Trophoblast cell (in vitro differentiated cells and primary cell): ENCODE measurements around the gene CPSF4.

Experiments
- DNase-seq, 2 donors: peaks; one replicate each; pipeline ENCODE4 v3.0.0-alpha.2; 2016
- H2AFZ ChIP-seq: 2 replicates; pipeline ENCODE4 v1.6.1; 2013; ENCODE audit warnings: low read length, moderate library complexity, mild to moderate bottlenecking; ENCODE audit not compliant: insufficient read depth, poor library complexity
- H2AK5ac ChIP-seq: 2 replicates; pipeline ENCODE4 v1.6.1; 2013; ENCODE audit warnings: mild to moderate bottlenecking, low read length
- H2BK120ac ChIP-seq: 2 replicates; pipeline ENCODE4 v1.6.1; 2013; ENCODE audit warnings: low read length, mild to moderate bottlenecking, moderate library complexity; ENCODE audit not compliant: insufficient read depth, poor library complexity
- H2BK12ac ChIP-seq: 2 replicates; pipeline ENCODE4 v1.6.1; 2013; ENCODE audit warnings: mild to moderate bottlenecking, low read length, moderate library complexity
- H2BK5ac ChIP-seq: 2 replicates; pipeline ENCODE4 v1.6.1; 2013; ENCODE audit warnings: low read length, low read depth, moderate library complexity, mild to moderate bottlenecking; ENCODE audit not compliant: poor library complexity
- H3K14ac ChIP-seq: 2 replicates; pipeline ENCODE4 v1.6.1; 2013; ENCODE audit warnings: mild to moderate bottlenecking, low read length
- H3K18ac ChIP-seq: 2 replicates; pipeline ENCODE4 v1.6.1; 2013; ENCODE audit warnings: mild to moderate bottlenecking, low read length
- H3K23ac ChIP-seq: 2 replicates; pipeline ENCODE4 v1.6.1; 2013; ENCODE audit warnings: low read length
- H3K27ac ChIP-seq: 2 replicates; pipeline ENCODE4 v1.5.1; 2013; ENCODE audit warnings: low read depth, mild to moderate bottlenecking, inconsistent platforms, low read length, moderate library complexity
- H3K27me3 ChIP-seq: 2 replicates; pipeline ENCODE4 v1.6.1; 2013; ENCODE audit warnings: inconsistent platforms, mild to moderate bottlenecking, low read length, moderate library complexity; ENCODE audit not compliant: insufficient read depth
- H3K36me3 ChIP-seq, 2 experiments: 1 replicate in 1 of 2; 2 replicates in 1 of 2; pipeline ENCODE4 v1.6.1; 2013; ENCODE audit warnings: low read length in 2 of 2, mild to moderate bottlenecking in 2 of 2, moderate library complexity in 1 of 2; ENCODE audit not compliant: insufficient read depth in 2 of 2, control insufficient read depth in 1 of 2
- H3K4ac ChIP-seq: 2 replicates; pipeline ENCODE4 v1.6.1; 2013; ENCODE audit warnings: low read depth, mild to moderate bottlenecking, low read length, moderate library complexity
- H3K4me1 ChIP-seq, 2 experiments: 1 replicate in 1 of 2; 2 replicates in 1 of 2; pipeline ENCODE4 v1.6.1; 2013; ENCODE audit warnings: low read length in 2 of 2, mild to moderate bottlenecking in 2 of 2, moderate library complexity in 1 of 2; ENCODE audit not compliant: insufficient read depth in 2 of 2, control insufficient read depth in 1 of 2
- H3K4me2 ChIP-seq: 2 replicates; pipeline ENCODE4 v1.6.1; 2013; ENCODE audit warnings: inconsistent platforms, mild to moderate bottlenecking, low read length, moderate library complexity
- H3K4me3 ChIP-seq: 2 replicates; pipeline ENCODE4 v1.5.1; 2013; ENCODE audit warnings: mild to moderate bottlenecking, low read depth, low read length, inconsistent platforms
- H3K79me1 ChIP-seq: one replicate; pipeline ENCODE4 v1.6.1; 2013; ENCODE audit warnings: low read length
- H3K79me2 ChIP-seq: 2 replicates; pipeline ENCODE4 v1.6.1; 2013; ENCODE audit warnings: low read length, mild to moderate bottlenecking; ENCODE audit not compliant: control insufficient read depth, insufficient read depth, poor library complexity
- H3K9ac ChIP-seq: 2 replicates; pipeline ENCODE4 v1.6.1; 2013; ENCODE audit warnings: mild to moderate bottlenecking, low read length
- H3K9me3 ChIP-seq: 2 replicates; pipeline ENCODE4 v1.6.1; 2013; ENCODE audit warnings: low read depth, mild to moderate bottlenecking, control low read depth, inconsistent platforms, low read length; ENCODE audit not compliant: insufficient read depth
- H4K12ac ChIP-seq: 2 replicates; pipeline ENCODE4 v1.6.1; 2013; ENCODE audit warnings: low read depth, mild to moderate bottlenecking, low read length, moderate library complexity
- H4K8ac ChIP-seq: 2 replicates; pipeline ENCODE4 v1.6.1; 2013; ENCODE audit warnings: low read depth, mild to moderate bottlenecking, low read length, moderate library complexity
- H4K91ac ChIP-seq: one replicate; pipeline ENCODE4 v1.6.1; 2013; ENCODE audit warnings: low read depth, mild to moderate bottlenecking, low read length, moderate library complexity
- WGBS: extraction: QIAGEN DNeasy Blood & Tissue Kit; methylation state at CpG from one replicate; pipeline ENCODE4 v1.1.7; 2013; ENCODE audit warnings: missing lambda C conversion rate; ENCODE audit not compliant: insufficient read length, insufficient coverage; ENCODE audit errors: extremely low coverage; 5-methylcytosine and 5-hydroxymethylcytosine counted together

CPSF4 gene

DNA sequence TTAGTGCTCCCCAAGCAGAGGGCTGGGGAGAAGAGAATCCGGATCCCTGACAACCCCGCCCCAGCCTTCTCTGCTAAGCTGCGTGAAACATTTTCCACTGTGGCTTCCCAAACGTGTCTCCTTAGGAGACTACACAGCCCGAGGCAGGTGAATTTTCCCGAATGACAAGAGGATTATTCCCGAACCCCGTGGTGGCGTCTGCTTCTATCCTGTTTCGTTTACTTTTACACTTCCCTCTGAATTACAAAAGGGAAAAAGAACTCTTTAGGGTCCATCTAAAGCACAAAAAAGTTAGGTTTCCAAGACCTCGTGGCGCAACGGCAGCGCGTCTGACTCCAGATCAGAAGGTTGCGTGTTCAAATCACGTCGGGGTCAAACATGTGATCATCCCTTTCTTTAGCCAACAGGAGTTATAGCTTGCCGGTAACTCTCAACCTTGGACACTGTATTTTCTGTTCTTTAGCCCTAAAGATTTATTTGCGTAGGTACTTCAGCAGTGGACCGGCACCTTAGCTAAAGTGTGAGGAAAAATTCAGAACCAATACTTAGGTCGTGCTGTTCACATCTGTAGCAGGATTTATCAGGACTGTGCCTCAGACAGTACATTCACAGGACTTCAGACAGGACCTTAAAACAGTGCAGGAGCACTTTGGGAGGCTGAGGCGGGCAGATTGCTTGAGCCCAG, 30.8 kb downstream of the CPSF4 start:
- no peak overlapping the region for H2AFZ ChIP-seq
- no peak overlapping the region for H2BK12ac ChIP-seq
- H3K4me1 ChIP-seq = peaks cover 0 to 10% of the 10 kb centered on the region in 2 experiments
- H3K36me3 ChIP-seq = peaks cover 0 to under 1% of the 10 kb centered on the region in 2 experiments
- no peak overlapping the region for H2AK5ac ChIP-seq
- WGBS = no CpG with 5 or more reads among the region's 23 CpGs
- H4K8ac ChIP-seq = no peak overlapping the region
- no peak overlapping the region for H2BK5ac ChIP-seq
- H3K4me2 ChIP-seq = no peak overlapping the region
- H3K27ac ChIP-seq = no peak overlapping the region
- H3K18ac ChIP-seq = no peak overlapping the region
- H3K23ac ChIP-seq = no peak overlapping the region
- peaks cover 17% of the 10 kb centered on the region for H3K79me2 ChIP-seq
- H3K4ac ChIP-seq = no peak overlapping the region
- H4K91ac ChIP-seq = no peak overlapping the region
- H3K14ac ChIP-seq = no peak overlapping the region
- H3K9ac ChIP-seq = no peak overlapping the region
- no peak overlapping the region for H4K12ac ChIP-seq
- H2BK120ac ChIP-seq = no peak overlapping the region
- H3K27me3 ChIP-seq = no peaks in the 10 kb centered on the region
- DNase-seq = no peak
- no peaks in the 10 kb centered on the region for H3K9me3 ChIP-seq
- peaks cover 18% of the 10 kb centered on the region for H3K79me1 ChIP-seq
- H3K4me3 ChIP-seq = no peak overlapping the region

DNA sequence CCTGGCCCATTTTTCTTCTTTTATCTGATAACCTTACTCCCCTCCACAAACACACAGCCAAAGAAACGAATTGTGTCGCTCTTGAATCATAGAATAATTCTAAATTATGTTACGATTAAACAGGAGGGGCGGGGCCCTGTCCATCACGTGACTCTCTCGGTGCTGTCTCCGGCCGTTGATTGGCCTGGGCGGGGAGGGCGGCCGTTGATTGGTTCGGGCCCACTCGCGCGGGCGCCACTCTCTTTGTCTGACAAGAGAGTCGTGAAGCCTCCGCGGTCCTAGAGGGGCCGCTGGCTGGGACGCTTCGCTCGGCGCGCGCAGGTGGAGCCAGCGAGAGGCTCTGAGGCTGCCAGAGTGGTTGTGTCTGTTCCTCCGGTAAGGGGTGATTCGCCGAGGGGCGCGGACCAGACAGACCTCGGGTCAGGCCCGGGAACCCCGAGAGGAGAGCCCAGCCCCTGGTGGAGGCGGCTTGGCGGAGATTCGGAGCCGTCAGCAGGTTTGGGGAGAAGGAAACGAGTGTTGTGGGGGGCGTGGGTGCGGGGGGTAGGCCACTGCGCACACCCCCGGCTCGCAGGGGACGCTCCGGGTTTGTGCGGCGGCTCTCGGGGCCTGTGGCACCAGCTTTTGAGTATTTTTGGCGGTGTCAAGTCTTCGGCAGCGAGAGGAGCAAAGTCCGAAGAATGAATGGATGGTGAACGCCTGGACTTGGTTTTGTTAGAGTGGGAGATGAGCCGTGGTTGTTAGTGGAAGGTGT, 34.0 kb downstream of the CPSF4 start, which contains the start of gene ZNF789:
TSS of gene ZNF789 (plus strand) at position 330 of the 754 bp plus-strand sequence. CDS start 3,567 bp downstream, outside the sequence.
- peak; percentile 98 for DNase-seq
- peak within 1 kb of the TSS; percentile 99 for H2AFZ ChIP-seq
- peak within 1 kb of the TSS; percentile 81 for H4K91ac ChIP-seq
- H3K4me2 ChIP-seq = peak within 1 kb of the TSS; percentile 98
- H3K4ac ChIP-seq = peak within 1 kb of the TSS; percentile 80
- H2BK12ac ChIP-seq = no peak within 1 kb of the TSS
- H3K14ac ChIP-seq = peak within 1 kb of the TSS; percentile 89
- H3K9me3 ChIP-seq = no peaks in the 10 kb centered on the region
- peak within 1 kb of the TSS; percentile 89 for H3K9ac ChIP-seq
- H3K4me3 ChIP-seq = peak within 1 kb of the TSS; percentile 94
- peak within 1 kb of the TSS; percentile 69 for H3K23ac ChIP-seq
- peaks cover 3 to 10% of the 10 kb centered on the region in 2 experiments for H3K36me3 ChIP-seq
- H3K18ac ChIP-seq = peak within 1 kb of the TSS; percentile 78
- peak within 1 kb of the TSS; percentile 96 for H4K12ac ChIP-seq
- no CpG with 5 or more reads among the region's 56 CpGs for WGBS
- H3K79me1 ChIP-seq = peaks cover 7% of the 10 kb centered on the region
- H2BK5ac ChIP-seq = peak within 1 kb of the TSS; percentile 74
- peak within 1 kb of the TSS; percentile 57 for H2BK120ac ChIP-seq
- H3K4me1 ChIP-seq = peaks cover 0 to 5% of the 10 kb centered on the region in 2 experiments
- peak within 1 kb of the TSS; percentile 93 for H4K8ac ChIP-seq
- H3K27me3 ChIP-seq = no peaks in the 10 kb centered on the region
- peak within 1 kb of the TSS; percentile 47 for H2AK5ac ChIP-seq
- peaks cover 8% of the 10 kb centered on the region for H3K79me2 ChIP-seq
- peak within 1 kb of the TSS; percentile 76 for H3K27ac ChIP-seq

DNA sequence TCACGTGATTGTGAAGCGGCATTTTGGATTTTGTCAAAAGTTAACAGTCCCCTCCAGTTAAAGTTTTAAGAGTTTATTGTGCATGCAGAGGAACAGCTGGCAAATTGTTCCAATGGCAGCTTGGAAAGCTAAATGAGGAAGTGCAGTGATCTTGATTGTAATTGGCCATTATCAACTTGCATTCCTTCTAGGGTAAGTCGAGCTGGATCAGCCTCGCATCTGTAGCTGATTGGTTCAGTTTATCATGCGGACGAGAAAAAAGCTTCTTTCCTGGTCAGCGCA, 34.5 kb downstream of the CPSF4 start:
- Histone ChIP-seq H3K4me2 (peak overlapping the region; percentile 98), H2AK5ac (no peak overlapping the region), H3K9me3 (no peaks in the 10 kb centered on the region), H3K9ac (peak overlapping the region; percentile 89), H3K23ac (peak overlapping the region; percentile 69), H3K36me3 (peaks cover 5 to 12% of the 10 kb centered on the region in 2 experiments), H3K79me2 (peaks cover 8% of the 10 kb centered on the region), H3K4me1 (peaks cover 0 to 5% of the 10 kb centered on the region in 2 experiments), H3K18ac (no peak overlapping the region), H3K4ac (peak overlapping the region; percentile 7), H2BK12ac (no peak overlapping the region), H4K91ac (peak overlapping the region; percentile 81), H2AFZ (peak overlapping the region; percentile 99), H2BK120ac (no peak overlapping the region), H3K79me1 (peaks cover 7% of the 10 kb centered on the region), H4K12ac (peak overlapping the region; percentile 96), H2BK5ac (no peak overlapping the region), H3K14ac (no peak overlapping the region), H4K8ac (no peak overlapping the region), H3K4me3 (peak overlapping the region; percentile 94), H3K27ac (peak overlapping the region; percentile 63), H3K27me3 (no peaks in the 10 kb centered on the region)
- WGBS = no CpG with 5 or more reads among the region's 7 CpGs
- peak; percentile 21 to 59 for DNase-seq

DNA sequence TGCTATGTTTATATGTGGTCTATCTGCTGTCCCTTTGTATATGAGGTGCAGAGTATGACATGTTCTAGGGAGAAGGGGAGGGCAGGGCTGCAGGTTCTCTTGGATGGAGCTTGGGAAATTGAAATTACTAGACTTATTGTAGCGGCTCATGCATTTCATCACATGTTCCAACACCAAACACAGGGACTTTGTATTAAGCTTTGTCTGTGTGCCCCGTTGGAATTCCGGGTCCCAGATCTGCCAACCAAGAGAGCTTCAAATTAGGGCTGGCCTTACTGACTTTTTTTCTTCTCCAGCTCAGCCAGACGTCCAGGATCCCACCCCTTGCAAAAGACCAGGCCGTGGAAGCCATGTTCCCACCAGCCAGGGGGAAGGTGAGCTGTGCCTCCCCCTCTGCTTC, 37.4 kb downstream of the CPSF4 start:
- no peak for DNase-seq
- H3K79me2 ChIP-seq = peaks cover 8% of the 10 kb centered on the region
- H3K4ac ChIP-seq = peak overlapping the region; percentile 39
- H3K36me3 ChIP-seq = peaks cover 16 to 31% of the 10 kb centered on the region in 2 experiments
- no peak overlapping the region for H3K18ac ChIP-seq
- H3K4me2 ChIP-seq = no peak overlapping the region
- H4K12ac ChIP-seq = no peak overlapping the region
- peaks cover 0 to 5% of the 10 kb centered on the region in 2 experiments for H3K4me1 ChIP-seq
- WGBS = no CpG with 5 or more reads among the region's 5 CpGs
- no peaks in the 10 kb centered on the region for H3K27me3 ChIP-seq
- no peak overlapping the region for H2BK120ac ChIP-seq
- H2BK5ac ChIP-seq = no peak overlapping the region
- H2AFZ ChIP-seq = no peak overlapping the region
- no peak overlapping the region for H3K9ac ChIP-seq
- H3K23ac ChIP-seq = no peak overlapping the region
- H4K8ac ChIP-seq = no peak overlapping the region
- no peak overlapping the region for H3K14ac ChIP-seq
- no peak overlapping the region for H3K4me3 ChIP-seq
- no peaks in the 10 kb centered on the region for H3K9me3 ChIP-seq
- no peak overlapping the region for H2AK5ac ChIP-seq
- H4K91ac ChIP-seq = no peak overlapping the region
- peaks cover 7% of the 10 kb centered on the region for H3K79me1 ChIP-seq
- H2BK12ac ChIP-seq = no peak overlapping the region
- H3K27ac ChIP-seq = no peak overlapping the region
